Mammary epithelial cell (primary cell): ENCODE data around the gene ILF2.
"Not testable (repeated sequence)": the region's sequence is repeated elsewhere in the genome, so short reads cannot be mapped to it uniquely, and the experiment has no call there.

Experiments used
- EZH2 ChIP-seq: IDR thresholded peaks from 2 replicates; pipeline ENCODE4 v1.6.1; 2012; ENCODE audit warnings: low read length, inconsistent platforms, borderline replicate concordance
- TF ChIP-seq, protein P1 (sequence below), 2 donors: IDR thresholded peaks in 1 of 2; conservative IDR thresholded peaks in 1 of 2; 2 replicates each; pipeline ENCODE4 v1.5.1; 2011 to 2012; ENCODE audit warnings: inconsistent platforms in 2 of 2, low read length in 2 of 2, mild to moderate bottlenecking in 2 of 2, control low read depth in 1 of 2, low read depth in 1 of 2; ENCODE audit not compliant: insufficient read depth in 1 of 2; ENCODE audit errors: extremely low read depth in 1 of 2

DNA sequence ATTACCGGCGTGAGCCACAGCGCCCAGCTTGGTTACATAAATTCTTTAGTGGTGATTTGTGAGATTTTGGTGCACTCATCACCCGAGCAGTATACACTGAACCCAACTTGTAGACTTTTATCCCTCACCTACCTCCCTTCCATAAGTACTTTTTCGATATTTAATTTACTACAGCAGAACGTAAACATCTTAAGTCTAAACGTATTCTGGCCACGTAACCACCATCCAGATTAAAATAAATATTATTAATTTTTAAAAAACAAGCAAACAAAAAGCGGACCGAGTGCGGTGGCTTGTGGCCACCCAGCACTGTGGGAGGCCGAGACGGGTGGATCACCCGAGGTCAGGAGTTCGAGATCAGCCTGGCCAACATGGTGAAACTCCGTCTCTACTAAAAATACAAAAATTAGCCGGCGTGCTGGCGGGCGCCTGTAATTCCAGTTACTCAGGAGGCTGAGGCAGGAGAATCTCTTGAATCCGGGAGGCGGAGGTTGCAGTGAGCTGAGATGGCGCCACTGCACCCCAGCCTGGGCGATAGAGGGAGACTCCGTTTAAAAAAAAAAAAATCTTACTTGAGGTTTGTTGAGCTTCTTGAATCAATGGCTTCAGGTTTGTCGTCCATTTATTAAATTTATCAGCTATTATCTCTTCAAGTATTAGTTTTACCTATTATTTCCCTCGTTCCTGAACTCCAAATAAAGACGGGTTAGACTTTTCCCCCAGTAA is 998 bp upstream of the ILF2 start:
- TF ChIP-seq, protein P1, sequence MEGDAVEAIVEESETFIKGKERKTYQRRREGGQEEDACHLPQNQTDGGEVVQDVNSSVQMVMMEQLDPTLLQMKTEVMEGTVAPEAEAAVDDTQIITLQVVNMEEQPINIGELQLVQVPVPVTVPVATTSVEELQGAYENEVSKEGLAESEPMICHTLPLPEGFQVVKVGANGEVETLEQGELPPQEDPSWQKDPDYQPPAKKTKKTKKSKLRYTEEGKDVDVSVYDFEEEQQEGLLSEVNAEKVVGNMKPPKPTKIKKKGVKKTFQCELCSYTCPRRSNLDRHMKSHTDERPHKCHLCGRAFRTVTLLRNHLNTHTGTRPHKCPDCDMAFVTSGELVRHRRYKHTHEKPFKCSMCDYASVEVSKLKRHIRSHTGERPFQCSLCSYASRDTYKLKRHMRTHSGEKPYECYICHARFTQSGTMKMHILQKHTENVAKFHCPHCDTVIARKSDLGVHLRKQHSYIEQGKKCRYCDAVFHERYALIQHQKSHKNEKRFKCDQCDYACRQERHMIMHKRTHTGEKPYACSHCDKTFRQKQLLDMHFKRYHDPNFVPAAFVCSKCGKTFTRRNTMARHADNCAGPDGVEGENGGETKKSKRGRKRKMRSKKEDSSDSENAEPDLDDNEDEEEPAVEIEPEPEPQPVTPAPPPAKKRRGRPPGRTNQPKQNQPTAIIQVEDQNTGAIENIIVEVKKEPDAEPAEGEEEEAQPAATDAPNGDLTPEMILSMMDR (conservative IDR thresholded peaks at IDR 0.05 in 1 of 2, IDR thresholded peaks at IDR 0.05 in 1 of 2; ENCODE audit: extremely low read depth in 1 of 2, insufficient read depth in 1 of 2, low read depth in 1 of 2, low read length in 2 of 2), result not testable (repeated sequence)
- not testable (repeated sequence) for TF ChIP-seq EZH2
